Testis (tissue), 3 donors: ENCODE data around the gene ERAP2. TPM values are rescaled to one million over a fixed set of nuclear protein-coding genes. Genes with fewer than 3 reads are reported as not detected.

ENCODE experiments used
- DNase-seq: peaks from one replicate; pipeline ENCODE4 v3.0.0-alpha.2; 2019
- H3K27ac ChIP-seq, 2 donors: fragments of 200-600 bp; sonication (generic); one replicate each; pipeline ENCODE4 v1.5.1; 2019
- H3K27me3 ChIP-seq: fragments of 200-600 bp; sonication (generic); one replicate; pipeline ENCODE4 v1.5.1; 2019
- H3K36me3 ChIP-seq: fragments of 200-600 bp; sonication (generic); one replicate; pipeline ENCODE4 v1.5.1; 2017; ENCODE audit warnings: low read depth; ENCODE audit errors: missing control alignments
- H3K4me1 ChIP-seq: fragments of 200-600 bp; sonication (generic); one replicate; pipeline ENCODE4 v1.5.1; 2019
- H3K4me3 ChIP-seq, 2 donors: fragments of 200-600 bp; sonication (generic); one replicate each; pipeline ENCODE4 v1.5.1; 2017 to 2019
- H3K9me3 ChIP-seq: fragments of 200-600 bp; sonication (generic); one replicate; pipeline ENCODE4 v1.5.1; 2017
- CTCF ChIP-seq, 3 experiments: fragments of 450-650 bp in 2 of 3; fragments of 200-600 bp in 1 of 3; sonication (generic) in 1 of 3; IDR thresholded peaks; one replicate each; pipeline ENCODE4 v1.5.1; 2016 to 2019; ENCODE audit warnings: antibody characterized with exemption in 3 of 3, mild to moderate bottlenecking in 2 of 3, moderate library complexity in 1 of 3
- POLR2A ChIP-seq: fragments of 450-650 bp; IDR thresholded peaks from one replicate; pipeline ENCODE4 v1.6.1; 2017; ENCODE audit warnings: antibody characterized with exemption, mild to moderate bottlenecking, moderate library complexity
- WGBS, 2 donors: methylation state at CpG; one replicate each; pipeline ENCODE4 v1.1.5; 2018; 5-methylcytosine and 5-hydroxymethylcytosine counted together
- intact Hi-C: fragments of 100-400 bp; cut with DNase I; formaldehyde crosslinking; loops from one replicate; pipeline ENCODE4 v1.15.1; 2023; ENCODE audit warnings: low total_unique reads
- polyA plus RNA-seq: library from polyadenylated mRNA; stranded (reverse); fragments of 350-450 nt; fragmentation: Illumina TruSeq; extraction: RNeasy Lipid Tissue Mini Kit (QIAGEN cat#74804); gene quantifications from one replicate; pipeline ENCODE4 v1.2.3, GENCODE V29; 2014; ENCODE audit warnings: low read depth, low replicate concordance; ENCODE audit not compliant: insufficient read depth
- total RNA-seq, 2 donors: library from RNA; depleted of rRNA; stranded (reverse); fragments of >200 nt; gene quantifications; one replicate each; pipeline ENCODE4 v1.2.3, GENCODE V29; 2016

Gene ERAP2
- total and polyA plus RNA-seq, 3 donors from 2014 or later, result 4.0 to 5.6 (median 4.4) TPM

GRCh38 chr5:96879665-96880064, 3.4 kb downstream of the ERAP2 start:
- WGBS, 2 donors, result 81 to 84% methylated on average over 3 of the region's 3 CpGs
- no peaks in the 10 kb centered on the region for H3K9me3 ChIP-seq
- no peaks in the 10 kb centered on the region for H3K36me3 ChIP-seq
- H3K27ac ChIP-seq, result no peak overlapping the region
- no peaks in the 10 kb centered on the region for H3K4me1 ChIP-seq
- DNase-seq, result no peak
- H3K27me3 ChIP-seq, result no peaks in the 10 kb centered on the region
- TF ChIP-seq CTCF (IDR thresholded peaks at IDR 0.05), result no peak
- no peak for TF ChIP-seq POLR2A
- intact Hi-C loops, result loop anchor here (10.0 kb wide), 1 partner anchor 1015 kb away; no protein-coding TSS in a partner anchor
- no peak overlapping the region for H3K4me3 ChIP-seq

- intact Hi-C loops, result no loop called here
- no peaks in the 10 kb centered on the region for H3K9me3 ChIP-seq
- H3K4me1 ChIP-seq, result no peaks in the 10 kb centered on the region
- no peaks in the 10 kb centered on the region for H3K36me3 ChIP-seq
- H3K4me3 ChIP-seq, result no peak overlapping the region
- DNase-seq, result no peak
- 89 to 92% methylated on average over 4 of the region's 4 CpGs for WGBS, 2 donors
- H3K27me3 ChIP-seq, result no peaks in the 10 kb centered on the region
- no peak for TF ChIP-seq CTCF (IDR thresholded peaks at IDR 0.05)
- no peak overlapping the region for H3K27ac ChIP-seq
Observed at GRCh38 chr5:96880444-96881164, 4.3 kb downstream of the ERAP2 start.

- Histone ChIP-seq H3K27ac (no peak overlapping the region), H3K36me3 (no peaks in the 10 kb centered on the region), H3K27me3 (no peaks in the 10 kb centered on the region), H3K9me3 (no peaks in the 10 kb centered on the region), H3K4me3 (no peak overlapping the region), H3K4me1 (no peaks in the 10 kb centered on the region)
- DNase-seq, result no peak
- TF ChIP-seq CTCF (IDR thresholded peaks at IDR 0.05), result no peak
- no peak for TF ChIP-seq POLR2A
- WGBS, 2 donors, result 74 to 77% methylated on average over 2 of the region's 2 CpGs
- intact Hi-C loops, result no loop called here
Observed at GRCh38 chr5:96881511-96882115, 5.3 kb downstream of the ERAP2 start.

- no peak for DNase-seq
- Histone ChIP-seq H3K4me1 (no peaks in the 10 kb centered on the region), H3K27ac (no peak overlapping the region), H3K4me3 (no peak overlapping the region), H3K27me3 (no peaks in the 10 kb centered on the region), H3K36me3 (no peaks in the 10 kb centered on the region), H3K9me3 (no peaks in the 10 kb centered on the region)
- TF ChIP-seq POLR2A (no peak), CTCF (IDR thresholded peaks at IDR 0.05) (no peak)
- WGBS, 2 donors, result 82 to 86% methylated on average over 3 of the region's 3 CpGs
- intact Hi-C loops, result no loop called here
Observed at GRCh38 chr5:96883871-96884270, 7.6 kb downstream of the ERAP2 start.

- WGBS, 2 donors, result 91 to 93% methylated on average over 7 of the region's 7 CpGs
- H3K27me3 ChIP-seq, result no peaks in the 10 kb centered on the region
- H3K36me3 ChIP-seq, result no peaks in the 10 kb centered on the region
- H3K4me3 ChIP-seq, result no peak overlapping the region
- intact Hi-C loops, result no loop called here
- no peaks in the 10 kb centered on the region for H3K9me3 ChIP-seq
- TF ChIP-seq CTCF (IDR thresholded peaks at IDR 0.05) (no peak), POLR2A (no peak)
- no peak for DNase-seq
- no peak overlapping the region for H3K27ac ChIP-seq
- H3K4me1 ChIP-seq, result no peaks in the 10 kb centered on the region
Observed at GRCh38 chr5:96884995-96885394, 8.7 kb downstream of the ERAP2 start.
